GM21528 (cell line): ENCODE measurements around the gene HCST.
"Not testable (repeated sequence)": the region's sequence is repeated elsewhere in the genome, so short reads cannot be mapped to it uniquely, and the experiment has no call there.

ENCODE experiments used
- ATAC-seq: cut with Tn5 transposase; IDR thresholded peaks from one replicate; pipeline ENCODE4 v1.9.1; 2021; ENCODE audit warnings: mild to moderate bottlenecking, moderate library complexity; ENCODE audit not compliant: unreplicated experiment, low FRiP score

Gene HCST

GRCh38 chr19:35901854-35902661 is at the start of gene HCST:
TSS of gene HCST (plus strand) at chr19:35902529. CDS start at chr19:35902594, 65 bp downstream.
- no peak for ATAC-seq

GRCh38 chr19:35853038-35853756 is 49.1 kb upstream of the HCST start:
- ATAC-seq, result no peak

GRCh38 chr19:35856546-35857149 is 45.7 kb upstream of the HCST start, which contains the start of gene KIRREL2:
TSS of gene KIRREL2 (plus strand) at chr19:35856911. CDS start at chr19:35857120, 209 bp downstream.
- no peak for ATAC-seq

GRCh38 chr19:35858311-35858710 is 44.0 kb upstream of the HCST start:
- ATAC-seq, result no peak

- no peak for ATAC-seq
These were observed 42.9 kb upstream of the HCST start for GRCh38 chr19:35859414-35859813.

GRCh38 chr19:35860436-35860817 is 41.9 kb upstream of the HCST start:
- no peak for ATAC-seq

- ATAC-seq, result no peak
These were observed 41.3 kb upstream of the HCST start for GRCh38 chr19:35860818-35861639.

- ATAC-seq, result no peak
These were observed 40.6 kb upstream of the HCST start for GRCh38 chr19:35861640-35862160.

GRCh38 chr19:35862528-35862927 is 39.8 kb upstream of the HCST start:
- ATAC-seq, result no peak

- no peak for ATAC-seq
These were observed 39.3 kb upstream of the HCST start for GRCh38 chr19:35863018-35863417.

GRCh38 chr19:35868172-35868822 is 34.0 kb upstream of the HCST start, which contains the start of gene APLP1:
TSS of gene APLP1 (plus strand) at chr19:35868574. CDS start at chr19:35868637, 63 bp downstream.
- no peak for ATAC-seq

GRCh38 chr19:35868823-35869326 is 33.5 kb upstream of the HCST start:
- ATAC-seq, result no peak

GRCh38 chr19:35869327-35870123 is 32.8 kb upstream of the HCST start:
- ATAC-seq, result peak; percentile 51

- not testable (repeated sequence) for ATAC-seq
These were observed 32.1 kb upstream of the HCST start for GRCh38 chr19:35870124-35870736.

- no peak for ATAC-seq
These were observed 31.5 kb upstream of the HCST start for GRCh38 chr19:35870798-35871197.

GRCh38 chr19:35871611-35872010 is 30.7 kb upstream of the HCST start:
- no peak for ATAC-seq

GRCh38 chr19:35872180-35872579 is 30.1 kb upstream of the HCST start:
- ATAC-seq, result no peak

- ATAC-seq, result no peak
These were observed 27.9 kb upstream of the HCST start for GRCh38 chr19:35874392-35874930.
